ENCODE data around the gene GGT5.

DNA sequence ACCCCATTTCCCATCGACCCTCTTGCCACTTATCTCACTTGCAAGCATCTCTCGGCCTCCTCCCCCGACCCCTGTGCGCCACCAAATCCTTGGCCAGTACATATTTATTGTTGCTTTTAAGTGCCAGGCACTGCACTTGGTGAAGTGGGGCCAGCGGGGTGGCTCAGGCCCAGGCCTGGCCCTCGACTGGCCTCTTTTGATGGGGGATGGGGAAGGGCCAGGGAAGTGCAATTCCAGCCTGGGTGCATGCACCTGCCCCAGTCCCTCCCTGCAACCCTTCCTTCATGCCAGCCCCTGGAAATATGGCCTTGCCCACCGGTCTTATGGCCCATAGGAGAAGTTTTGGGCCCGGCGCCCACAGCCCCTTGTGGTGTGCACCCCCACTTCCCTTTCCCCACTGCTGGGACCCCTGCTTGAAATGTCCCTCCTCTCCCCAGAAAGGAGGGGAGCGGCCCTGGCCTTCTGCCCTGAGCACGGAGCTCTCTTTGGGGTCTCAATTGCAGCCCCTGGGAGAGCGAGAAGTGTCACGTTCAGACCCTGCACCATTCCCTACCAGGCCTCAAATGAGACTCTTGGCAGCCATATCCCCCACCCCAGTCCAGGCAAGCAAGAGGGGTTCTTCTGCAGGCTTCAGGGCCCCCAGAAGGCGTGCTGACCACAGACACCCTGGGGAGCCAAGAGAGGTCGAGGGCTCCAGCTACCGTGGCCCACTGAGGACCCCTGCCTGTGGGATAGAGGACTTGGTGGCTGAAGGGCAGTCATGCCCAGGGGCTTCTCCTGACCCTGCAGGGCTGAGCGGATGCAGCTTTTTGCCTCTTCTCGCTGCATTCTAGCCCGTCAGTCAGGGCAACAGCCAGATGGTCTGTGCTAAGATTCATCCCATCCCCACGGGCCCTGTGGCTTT lies 62.6 kb downstream of the GGT5 start:
- TF ChIP-seq, protein P1, sequence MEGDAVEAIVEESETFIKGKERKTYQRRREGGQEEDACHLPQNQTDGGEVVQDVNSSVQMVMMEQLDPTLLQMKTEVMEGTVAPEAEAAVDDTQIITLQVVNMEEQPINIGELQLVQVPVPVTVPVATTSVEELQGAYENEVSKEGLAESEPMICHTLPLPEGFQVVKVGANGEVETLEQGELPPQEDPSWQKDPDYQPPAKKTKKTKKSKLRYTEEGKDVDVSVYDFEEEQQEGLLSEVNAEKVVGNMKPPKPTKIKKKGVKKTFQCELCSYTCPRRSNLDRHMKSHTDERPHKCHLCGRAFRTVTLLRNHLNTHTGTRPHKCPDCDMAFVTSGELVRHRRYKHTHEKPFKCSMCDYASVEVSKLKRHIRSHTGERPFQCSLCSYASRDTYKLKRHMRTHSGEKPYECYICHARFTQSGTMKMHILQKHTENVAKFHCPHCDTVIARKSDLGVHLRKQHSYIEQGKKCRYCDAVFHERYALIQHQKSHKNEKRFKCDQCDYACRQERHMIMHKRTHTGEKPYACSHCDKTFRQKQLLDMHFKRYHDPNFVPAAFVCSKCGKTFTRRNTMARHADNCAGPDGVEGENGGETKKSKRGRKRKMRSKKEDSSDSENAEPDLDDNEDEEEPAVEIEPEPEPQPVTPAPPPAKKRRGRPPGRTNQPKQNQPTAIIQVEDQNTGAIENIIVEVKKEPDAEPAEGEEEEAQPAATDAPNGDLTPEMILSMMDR (IDR thresholded peaks at IDR 0.05; ENCODE audit: low read depth, low read length) = peak; percentile 15
- no peak for TF ChIP-seq EZH2phosphoT487 (IDR thresholded peaks at IDR 0.05; ENCODE audit: low read depth)

All from OCI-LY3 (cell line).